HFF-Myc (cell line): ENCODE data around the gene TTC9C.
A peak's percentile ranks its signal among the peaks of the same experiment; 100 is the strongest.

Source experiments
- DNase-seq: peaks from one replicate; pipeline ENCODE4 v3.0.0-alpha.2; 2011; ENCODE audit warnings: low read depth; ENCODE audit errors: extremely low read depth
- H3K4me3 ChIP-seq: replicated peaks from 2 replicates; pipeline ENCODE4 v1.5.1; 2011; ENCODE audit warnings: low read depth, mild to moderate bottlenecking, control low read depth, low read length
- TF ChIP-seq, protein P1 (sequence below): IDR thresholded peaks from 2 replicates; pipeline ENCODE4 v1.5.1; 2012; ENCODE audit warnings: mild to moderate bottlenecking, low read depth, low read length, control low read depth; ENCODE audit errors: missing control alignments

The TTC9C gene

DNA sequence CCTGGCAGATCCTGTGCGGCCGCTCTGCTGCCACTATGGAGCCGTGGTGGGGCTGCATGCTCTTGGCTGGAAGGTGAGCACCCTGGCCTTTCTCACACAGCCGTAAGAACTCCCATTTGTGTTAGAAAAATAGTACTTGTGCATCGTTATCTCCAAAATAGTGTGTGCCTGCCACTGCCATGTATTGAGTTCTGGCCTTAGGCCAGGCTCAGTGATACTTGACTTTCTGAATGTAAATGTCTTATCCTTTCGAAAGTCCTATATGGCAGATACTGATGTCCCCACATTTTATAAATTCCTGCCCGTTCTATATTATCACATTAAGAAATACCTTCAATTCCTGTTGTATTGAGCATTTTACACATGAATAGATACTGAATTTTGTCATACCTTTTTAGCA is 54.5 kb downstream of the TTC9C start:
- TF ChIP-seq, protein P1, sequence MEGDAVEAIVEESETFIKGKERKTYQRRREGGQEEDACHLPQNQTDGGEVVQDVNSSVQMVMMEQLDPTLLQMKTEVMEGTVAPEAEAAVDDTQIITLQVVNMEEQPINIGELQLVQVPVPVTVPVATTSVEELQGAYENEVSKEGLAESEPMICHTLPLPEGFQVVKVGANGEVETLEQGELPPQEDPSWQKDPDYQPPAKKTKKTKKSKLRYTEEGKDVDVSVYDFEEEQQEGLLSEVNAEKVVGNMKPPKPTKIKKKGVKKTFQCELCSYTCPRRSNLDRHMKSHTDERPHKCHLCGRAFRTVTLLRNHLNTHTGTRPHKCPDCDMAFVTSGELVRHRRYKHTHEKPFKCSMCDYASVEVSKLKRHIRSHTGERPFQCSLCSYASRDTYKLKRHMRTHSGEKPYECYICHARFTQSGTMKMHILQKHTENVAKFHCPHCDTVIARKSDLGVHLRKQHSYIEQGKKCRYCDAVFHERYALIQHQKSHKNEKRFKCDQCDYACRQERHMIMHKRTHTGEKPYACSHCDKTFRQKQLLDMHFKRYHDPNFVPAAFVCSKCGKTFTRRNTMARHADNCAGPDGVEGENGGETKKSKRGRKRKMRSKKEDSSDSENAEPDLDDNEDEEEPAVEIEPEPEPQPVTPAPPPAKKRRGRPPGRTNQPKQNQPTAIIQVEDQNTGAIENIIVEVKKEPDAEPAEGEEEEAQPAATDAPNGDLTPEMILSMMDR: no peak
- DNase-seq: no peak
- H3K4me3 ChIP-seq: no peak overlapping the region

DNA sequence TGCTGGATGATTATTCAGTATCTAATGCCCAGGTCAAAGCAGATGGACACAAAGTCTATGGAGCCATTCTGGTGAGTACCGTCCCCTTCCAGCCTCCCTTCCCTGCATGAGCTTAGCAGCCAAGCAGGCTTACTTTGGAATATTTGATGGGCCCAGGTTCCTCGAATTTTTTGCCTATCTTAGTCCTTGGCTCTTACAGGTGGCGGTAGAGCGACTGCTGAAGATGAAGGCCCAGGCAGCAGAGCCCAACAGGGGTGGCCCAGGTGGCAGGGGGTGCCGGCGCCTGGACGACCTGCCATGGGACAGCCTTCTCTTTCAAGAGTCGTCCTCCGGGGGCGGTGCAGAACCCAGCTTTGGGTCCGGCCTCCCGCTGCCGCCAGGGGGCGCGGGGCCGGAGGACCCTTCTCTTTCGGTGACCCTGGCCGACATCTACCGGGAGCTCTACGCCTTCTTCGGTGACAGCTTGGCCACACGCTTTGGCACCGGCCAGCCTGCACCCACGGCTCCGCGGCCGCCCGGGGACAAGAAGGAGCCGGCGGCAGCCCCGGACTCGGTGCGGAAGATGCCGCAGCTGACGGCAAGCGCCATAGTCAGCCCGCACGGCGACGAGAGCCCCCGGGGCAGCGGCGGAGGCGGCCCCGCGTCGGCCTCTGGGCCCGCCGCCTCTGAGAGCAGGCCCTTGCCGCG is 58.2 kb downstream of the TTC9C start:
- peak overlapping the region; percentile 84 for H3K4me3 ChIP-seq
- TF ChIP-seq, protein P1: peak; percentile 98
- DNase-seq: no peak

DNA sequence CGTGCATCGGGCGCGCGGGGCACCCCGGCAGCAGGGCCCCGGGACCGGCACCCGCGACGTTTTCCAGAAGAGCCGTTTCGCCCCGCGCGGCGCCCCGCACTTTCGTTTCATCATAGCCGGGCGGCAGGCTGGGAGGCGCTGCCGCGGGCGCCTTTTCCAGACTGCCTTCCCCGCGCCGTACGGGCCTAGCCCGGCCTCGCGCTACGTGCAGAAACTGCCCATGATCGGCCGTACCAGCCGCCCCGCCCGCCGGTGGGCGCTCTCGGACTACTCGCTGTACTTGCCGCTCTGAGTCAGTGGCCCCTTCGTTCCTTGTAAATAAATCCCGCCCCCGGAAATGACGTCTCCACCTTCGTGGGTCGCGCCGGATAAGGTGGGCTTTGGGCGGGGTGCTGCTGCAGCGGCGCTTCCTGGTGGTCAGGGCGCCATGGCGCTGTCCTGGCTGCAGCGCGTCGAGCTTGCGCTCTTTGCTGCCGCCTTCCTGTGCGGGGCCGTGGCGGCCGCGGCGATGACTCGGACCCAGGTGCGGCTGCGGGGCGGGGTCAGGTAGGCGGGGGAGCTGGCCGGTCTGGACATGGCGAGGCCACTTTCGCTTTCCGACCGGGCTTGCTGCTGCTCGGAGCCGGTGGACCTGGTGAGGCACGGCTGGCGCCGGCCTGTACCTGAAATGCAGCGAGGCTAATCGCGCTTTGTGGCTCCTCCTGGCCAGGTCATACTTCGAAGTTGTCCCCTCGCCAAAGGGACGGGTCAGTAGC is 58.9 kb downstream of the TTC9C start, which contains the start of gene TMEM179B:
TMEM179B (plus strand) TSS at position 398 of the 755 bp plus-strand sequence; CDS start at position 428, 30 bp downstream.
- TF ChIP-seq, protein P1: peak; percentile 72
- DNase-seq: peak; percentile 94
- peak within 1 kb of the TSS; percentile 84 for H3K4me3 ChIP-seq
